NB4 (cell line): ENCODE data around the gene LRRC10B.

Source experiments
- DNase-seq: peaks from one replicate; pipeline ENCODE4 v3.0.0; 2010; ENCODE audit warnings: low read depth
- H3K4me3 ChIP-seq: one replicate; pipeline ENCODE4 v1.5.1; 2011; ENCODE audit warnings: mild to moderate bottlenecking, low read depth, low read length, moderate library complexity
- MYC ChIP-seq: IDR thresholded peaks from 2 replicates; pipeline ENCODE4 v1.6.1; 2011; ENCODE audit warnings: low read depth, low read length
- POLR2A ChIP-seq: IDR thresholded peaks from 2 replicates; pipeline ENCODE4 v1.6.1; 2011; ENCODE audit warnings: mild to moderate bottlenecking; ENCODE audit not compliant: insufficient read length; ENCODE audit errors: extremely low read depth
- TF ChIP-seq, protein P1 (sequence below): IDR thresholded peaks from one replicate; pipeline ENCODE4 v1.5.1; 2012; ENCODE audit warnings: low read depth, low read length
- TF ChIP-seq, protein P2 (sequence below): IDR thresholded peaks from 2 replicates; pipeline ENCODE4 v1.6.1; 2011; ENCODE audit warnings: low read depth, low read length

Gene LRRC10B

DNA sequence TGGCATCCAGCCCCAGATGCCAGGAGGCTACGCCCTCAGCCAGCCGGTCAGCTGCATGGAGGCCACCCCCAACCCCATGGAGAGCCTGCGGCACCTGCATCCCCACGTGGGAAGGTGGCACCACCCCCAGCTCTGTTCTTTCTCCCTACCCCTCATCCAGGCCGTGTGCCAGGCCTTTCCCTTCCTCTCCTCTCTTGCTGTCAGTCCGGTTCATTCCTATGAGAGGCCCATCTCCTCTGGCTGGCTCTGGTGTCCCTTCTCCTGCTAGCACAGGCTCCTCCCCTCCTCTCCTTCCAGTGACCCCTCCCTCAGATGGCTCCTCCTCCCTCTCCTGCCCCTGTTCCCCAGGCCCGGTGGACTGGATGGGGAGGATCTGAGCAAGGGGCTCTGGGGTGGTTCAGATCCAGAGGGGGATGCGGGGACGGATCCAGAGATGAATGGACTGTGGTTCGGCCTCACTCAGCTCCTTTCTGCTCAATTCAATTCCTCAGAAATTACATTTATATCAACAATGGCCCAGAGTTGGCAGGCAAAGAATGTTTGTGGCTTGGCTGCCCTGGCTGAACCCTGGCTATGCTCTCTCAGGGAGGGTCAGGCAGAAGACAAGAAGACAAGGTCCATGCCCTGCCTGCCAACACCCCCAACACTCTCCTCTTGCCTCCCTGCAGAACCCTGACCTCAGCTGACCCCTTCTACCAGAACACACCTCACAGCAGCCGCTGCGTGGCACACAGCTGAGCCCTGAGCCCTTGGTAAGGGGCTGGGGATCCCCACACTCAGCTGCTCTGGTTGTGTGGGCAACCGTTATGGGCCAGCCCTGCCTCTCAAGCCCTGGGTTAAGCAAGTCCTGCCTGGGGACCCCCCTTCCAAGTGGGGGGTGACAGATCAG, 18.5 kb upstream of the LRRC10B start:
- DNase-seq = no peak
- no peak overlapping the region for H3K4me3 ChIP-seq
- TF ChIP-seq, protein P1, sequence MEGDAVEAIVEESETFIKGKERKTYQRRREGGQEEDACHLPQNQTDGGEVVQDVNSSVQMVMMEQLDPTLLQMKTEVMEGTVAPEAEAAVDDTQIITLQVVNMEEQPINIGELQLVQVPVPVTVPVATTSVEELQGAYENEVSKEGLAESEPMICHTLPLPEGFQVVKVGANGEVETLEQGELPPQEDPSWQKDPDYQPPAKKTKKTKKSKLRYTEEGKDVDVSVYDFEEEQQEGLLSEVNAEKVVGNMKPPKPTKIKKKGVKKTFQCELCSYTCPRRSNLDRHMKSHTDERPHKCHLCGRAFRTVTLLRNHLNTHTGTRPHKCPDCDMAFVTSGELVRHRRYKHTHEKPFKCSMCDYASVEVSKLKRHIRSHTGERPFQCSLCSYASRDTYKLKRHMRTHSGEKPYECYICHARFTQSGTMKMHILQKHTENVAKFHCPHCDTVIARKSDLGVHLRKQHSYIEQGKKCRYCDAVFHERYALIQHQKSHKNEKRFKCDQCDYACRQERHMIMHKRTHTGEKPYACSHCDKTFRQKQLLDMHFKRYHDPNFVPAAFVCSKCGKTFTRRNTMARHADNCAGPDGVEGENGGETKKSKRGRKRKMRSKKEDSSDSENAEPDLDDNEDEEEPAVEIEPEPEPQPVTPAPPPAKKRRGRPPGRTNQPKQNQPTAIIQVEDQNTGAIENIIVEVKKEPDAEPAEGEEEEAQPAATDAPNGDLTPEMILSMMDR = no peak

DNA sequence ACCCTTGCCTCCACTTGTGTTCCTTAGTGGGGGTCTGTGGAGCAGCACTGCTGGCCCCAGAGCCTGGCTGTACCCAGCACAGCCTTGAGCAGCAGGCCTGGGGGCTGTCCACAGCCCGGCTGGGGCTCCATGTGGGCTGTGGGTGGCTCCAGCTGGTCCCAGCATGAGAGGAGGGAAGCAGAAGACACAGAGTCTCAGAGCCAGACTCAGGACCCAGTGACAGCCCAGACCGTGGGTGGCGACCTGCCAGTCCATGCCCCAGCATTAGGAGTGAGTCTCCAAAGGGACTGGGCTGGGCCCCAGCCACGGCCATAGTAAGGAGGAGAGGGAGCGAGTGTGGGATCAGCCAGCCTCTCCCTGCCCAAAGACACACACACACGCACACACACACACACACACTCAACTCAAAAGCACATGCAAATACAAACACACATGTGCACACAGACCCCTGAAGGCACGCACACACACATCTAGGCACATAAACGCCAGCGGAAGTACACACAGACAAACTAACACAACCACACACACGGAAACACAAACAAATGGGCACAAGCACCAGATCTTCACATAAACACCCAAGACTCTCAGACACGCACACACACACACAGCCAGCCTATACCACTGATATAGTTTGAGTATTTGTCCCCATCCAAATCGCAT, 16.7 kb upstream of the LRRC10B start:
- H3K4me3 ChIP-seq = no peak overlapping the region
- TF ChIP-seq MYC = no peak
- TF ChIP-seq POLR2A = no peak
- TF ChIP-seq, protein P2, sequence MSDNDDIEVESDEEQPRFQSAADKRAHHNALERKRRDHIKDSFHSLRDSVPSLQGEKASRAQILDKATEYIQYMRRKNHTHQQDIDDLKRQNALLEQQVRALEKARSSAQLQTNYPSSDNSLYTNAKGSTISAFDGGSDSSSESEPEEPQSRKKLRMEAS = no peak
- TF ChIP-seq, protein P1 = no peak
- no peak for DNase-seq

DNA sequence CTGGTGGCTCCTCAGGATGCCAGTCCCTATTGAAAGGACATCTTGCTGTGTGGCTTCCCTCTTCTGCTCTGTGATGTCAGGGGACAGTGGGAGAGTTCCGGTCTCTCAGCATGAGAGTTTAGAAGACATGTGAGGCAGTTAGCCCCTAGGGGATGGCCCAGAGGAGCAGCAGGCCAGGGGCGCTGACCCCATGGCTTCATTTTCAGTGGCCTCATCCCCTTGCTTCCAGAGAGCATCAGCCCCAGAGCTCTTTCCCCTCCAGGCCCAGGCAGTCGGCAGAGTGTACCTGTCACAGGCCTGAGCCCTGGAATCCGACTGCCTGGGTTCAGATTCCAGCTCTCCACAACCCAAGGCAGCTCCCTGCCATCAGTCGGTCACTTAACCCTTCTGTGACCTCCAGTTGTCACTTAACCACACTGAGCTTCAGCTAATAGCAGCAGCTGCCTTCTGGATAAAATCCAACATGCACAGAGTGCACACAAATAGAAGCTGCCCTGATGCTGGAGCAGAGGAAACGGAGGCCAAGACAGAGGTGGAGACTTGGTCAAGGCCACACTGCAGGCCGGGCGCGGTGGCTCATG, 14.1 kb upstream of the LRRC10B start:
- no peak for DNase-seq
- H3K4me3 ChIP-seq = no peak overlapping the region
- TF ChIP-seq, protein P1 = no peak
- TF ChIP-seq MYC (no peak), POLR2A (no peak)
- TF ChIP-seq, protein P2 = no peak

DNA sequence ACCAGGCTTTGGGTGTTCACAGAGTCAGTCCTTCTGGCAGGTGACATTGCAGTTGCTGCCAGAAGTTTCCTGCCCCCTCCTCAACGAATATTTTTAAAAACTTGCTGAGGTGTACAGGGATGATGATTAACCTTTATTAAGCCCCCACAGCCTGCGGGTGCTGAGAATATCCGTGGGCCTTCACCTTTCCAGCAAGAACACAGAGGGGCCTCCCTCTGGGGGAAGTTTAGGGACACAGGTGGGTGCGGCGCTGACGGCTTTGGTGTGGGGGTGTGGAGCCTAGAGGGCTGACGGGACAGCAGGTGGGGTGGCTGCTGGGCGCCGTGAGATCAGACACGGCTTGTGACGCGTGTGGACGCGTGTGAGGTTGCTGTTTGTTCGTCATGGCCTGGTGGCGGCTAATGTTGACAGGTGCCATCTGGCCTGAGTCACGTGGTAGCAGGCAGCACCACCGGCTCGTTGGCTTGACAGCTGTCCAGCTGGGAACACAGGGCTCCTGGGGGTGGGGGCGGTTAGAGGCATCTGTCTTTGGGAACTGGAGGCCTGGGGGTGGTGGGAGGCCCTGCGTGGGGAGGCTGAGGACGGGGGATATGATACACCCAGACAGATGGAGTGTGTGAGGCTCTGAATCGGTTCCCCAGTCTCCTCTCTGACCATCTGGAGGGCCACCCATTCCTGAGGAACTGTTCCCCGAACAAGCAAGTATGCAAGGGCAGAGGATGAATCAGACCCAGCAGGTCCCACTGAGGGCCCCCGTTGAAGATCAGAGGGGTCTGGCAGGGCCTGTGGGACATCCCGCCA, 12.5 kb upstream of the LRRC10B start:
- TF ChIP-seq, protein P1 = no peak
- TF ChIP-seq POLR2A (no peak), MYC (no peak)
- TF ChIP-seq, protein P2 = no peak
- no peak for DNase-seq
- no peak overlapping the region for H3K4me3 ChIP-seq

DNA sequence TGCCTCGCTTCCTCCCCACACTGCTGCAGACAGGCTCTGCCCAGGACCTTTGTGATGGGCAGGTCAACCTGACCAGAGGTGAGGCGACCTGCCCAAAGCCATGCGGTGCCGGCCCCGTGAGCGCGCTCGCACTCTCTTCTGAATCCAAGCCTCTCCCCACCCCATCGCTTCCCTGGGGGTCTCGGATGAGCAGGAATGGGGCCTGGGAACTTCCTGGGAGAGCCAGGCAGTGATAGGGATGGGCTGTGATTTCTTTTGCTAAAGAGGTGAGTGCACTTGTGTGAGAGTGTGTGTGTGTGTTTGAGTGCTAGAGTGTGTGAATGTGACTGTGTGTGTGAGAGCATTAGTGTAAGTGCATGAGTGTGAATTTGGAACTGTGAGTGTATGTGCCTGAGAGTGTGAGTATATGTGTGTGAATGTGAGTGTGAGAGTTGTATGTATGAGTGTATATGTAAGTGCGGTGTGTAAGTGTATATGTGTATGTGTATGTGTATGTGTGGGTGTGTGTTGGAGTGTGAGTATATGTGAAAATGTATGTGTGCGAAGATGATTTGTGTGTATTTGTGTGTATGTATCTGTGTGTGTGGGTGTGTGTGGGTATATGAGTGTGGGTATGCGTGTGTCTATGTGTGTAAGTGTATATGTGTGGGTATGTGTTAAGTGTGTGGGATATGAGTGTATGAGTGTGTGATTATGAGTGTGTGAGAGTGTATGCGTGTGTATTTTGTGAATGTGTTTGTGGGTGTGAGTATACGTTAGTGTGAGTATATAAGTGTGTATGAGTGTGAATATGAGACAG, 11.7 kb upstream of the LRRC10B start:
- no peak for DNase-seq
- H3K4me3 ChIP-seq = no peak overlapping the region
- TF ChIP-seq, protein P2 = no peak
- TF ChIP-seq MYC = no peak
- no peak for TF ChIP-seq POLR2A
